Adrenal gland (tissue), 12 donors: ENCODE results near the gene SELENOP. TPM values are rescaled to one million over a fixed set of nuclear protein-coding genes. Genes with fewer than 3 reads are reported as not detected.

Source experiments
- DNase-seq, 7 donors: peaks; one replicate each; pipeline ENCODE4 v3.0.0-alpha.2; 2019 to 2020
- H3K27ac ChIP-seq, 5 donors: fragments of 200-600 bp; sonication (generic) in 4 of 5; 1 replicate in 3 of 5; 2 replicates in 2 of 5; pipeline versions ENCODE4 v1.5.1 to v1.8.0; 2016 to 2020; ENCODE audit warnings: mild to moderate bottlenecking in 1 of 5
- H3K27me3 ChIP-seq: fragments of 200-600 bp; 2 replicates; pipeline ENCODE4 v1.8.0; 2021
- H3K36me3 ChIP-seq, 2 donors: fragments of 200-600 bp; replicated peaks in 1 of 2; 1 replicate in 1 of 2; 2 replicates in 1 of 2; pipeline versions ENCODE4 v1.5.1 to v1.8.0; 2018 to 2022
- H3K4me1 ChIP-seq, 2 donors: fragments of 200-600 bp; replicated peaks in 1 of 2; 1 replicate in 1 of 2; 2 replicates in 1 of 2; pipeline versions ENCODE4 v1.5.1 to v1.8.0; 2018 to 2021
- H3K4me3 ChIP-seq, 4 donors: fragments of 200-600 bp; sonication (generic) in 3 of 4; one replicate each; pipeline ENCODE4 v1.5.1; 2016 to 2018
- H3K9me3 ChIP-seq, 3 donors: fragments of 200-600 bp; sonication (generic) in 1 of 3; replicated peaks in 1 of 3; 1 replicate in 2 of 3; 2 replicates in 1 of 3; pipeline versions ENCODE4 v1.5.1 to v1.8.0; 2016 to 2021
- CTCF ChIP-seq, 6 experiments: fragments of 450-650 bp in 4 of 6; fragments of 200-600 bp in 2 of 6; sonication (generic) in 1 of 6; IDR thresholded peaks; 1 replicate in 5 of 6; 2 replicates in 1 of 6; pipeline versions ENCODE4 v1.5.1 to v1.8.0; 2016 to 2021; ENCODE audit warnings: antibody characterized with exemption in 6 of 6, mild to moderate bottlenecking in 2 of 6, moderate library complexity in 1 of 6
- POLR2A ChIP-seq, 2 donors: fragments of 450-650 bp; IDR thresholded peaks; one replicate each; pipeline ENCODE4 v1.6.1; 2017; ENCODE audit warnings: antibody characterized with exemption in 2 of 2, mild to moderate bottlenecking in 2 of 2, moderate library complexity in 1 of 2
- WGBS, 4 donors: extraction: QIAGEN DNeasy Blood & Tissue Kit in 2 of 4; methylation state at CpG; one replicate each; pipeline versions ENCODE4 v1.1.5 to v1.1.7; 2013 to 2017; 5-methylcytosine and 5-hydroxymethylcytosine counted together
- intact Hi-C, 2 donors: fragments of 100-400 bp; cut with DNase I; formaldehyde crosslinking; loops; one replicate each; pipeline versions ENCODE4 v1.14.1 to v1.15.0; 2022 to 2023
- polyA plus RNA-seq, 3 donors: library from polyadenylated mRNA; stranded (reverse); fragments of 200-250 nt in 2 of 3; fragments of 350-450 nt in 1 of 3; fragmentation: Illumina TruSeq in 1 of 3; extraction: RNeasy Lipid Tissue Mini Kit (QIAGEN cat#74804) in 1 of 3; gene quantifications; one replicate each; pipeline ENCODE4 v1.2.3, GENCODE V29; 2013 to 2014
- total RNA-seq, 9 donors: library from RNA; depleted of rRNA in 4 of 9; stranded (reverse); fragments of >200 nt in 4 of 9; fragments of 120-200 nt in 1 of 9; fragmentation: NEBNext Ultra II Directional in 1 of 9; extraction: Animal tissue kit (Norgen Biotek cat#: 25700) in 1 of 9; gene quantifications; one replicate each; pipeline versions ENCODE4 v1.1.0 to v1.2.4, GENCODE V29; 2013 to 2023
- donor health status: healthy with polysubstance abuse.
- donor health status: Bipolar disorder and iron deficiency.
- donor health status: DM: yes; HTN: yes; CAD: no.
- donor health status: DM: no; HTN: no; CAD: no.
- donor health status: DM: no; HTN: no; CAD: no.
- donor health status: DM: yes; HTN: yes; CAD: no.

SELENOP gene
- total and polyA plus RNA-seq, 12 donors: 66.0 to 1,654 (median 662) TPM

- WGBS, 4 donors: 86 to 91% (median 88%) methylated on average over 3 of the region's 3 CpGs
- Histone ChIP-seq H3K4me1 (peaks cover 8 to 30% of the 10 kb centered on the region in 2 donors), H3K27ac (no peak overlapping the region), H3K4me3 (peak overlapping the region in 1 of 4 donors; percentile 79), H3K36me3 (peaks cover 0 to 52% of the 10 kb centered on the region in 2 donors), H3K9me3 (no peaks in the 10 kb centered on the region), H3K27me3 (no peaks in the 10 kb centered on the region)
- no peak for DNase-seq
- no peak for TF ChIP-seq CTCF (IDR thresholded peaks at IDR 0.05)
- TF ChIP-seq POLR2A (IDR thresholded peaks at IDR 0.05): no peak
- intact Hi-C loops: no loop called here
Observed at GRCh38 chr5:42806701-42807262, 4.9 kb downstream of the SELENOP start.

GRCh38 chr5:42806004-42806700 lies 5.5 kb downstream of the SELENOP start:
- WGBS, 4 donors: 55 to 81% (median 68%) methylated on average over 2 of the region's 2 CpGs
- Histone ChIP-seq H3K4me3 (no peak overlapping the region), H3K9me3 (no peaks in the 10 kb centered on the region), H3K27me3 (no peaks in the 10 kb centered on the region), H3K27ac (no peak overlapping the region), H3K4me1 (peaks cover 8 to 30% of the 10 kb centered on the region in 2 donors), H3K36me3 (peaks cover 0 to 58% of the 10 kb centered on the region in 2 donors)
- intact Hi-C loops: no loop called here
- DNase-seq: no peak
- no peak for TF ChIP-seq CTCF (IDR thresholded peaks at IDR 0.05)
- TF ChIP-seq POLR2A (IDR thresholded peaks at IDR 0.05): no peak

GRCh38 chr5:42804717-42805339 lies 6.9 kb downstream of the SELENOP start:
- 92 to 99% (median 97%) methylated on average over 4 of the region's 4 CpGs for WGBS, 4 donors
- Histone ChIP-seq H3K9me3 (no peaks in the 10 kb centered on the region), H3K4me1 (peaks cover 8 to 30% of the 10 kb centered on the region in 2 donors), H3K27ac (no peak overlapping the region), H3K4me3 (no peak overlapping the region), H3K27me3 (no peaks in the 10 kb centered on the region), H3K36me3 (peaks cover 0 to 72% of the 10 kb centered on the region in 2 donors)
- no peak for DNase-seq
- intact Hi-C loops: no loop called here
- TF ChIP-seq POLR2A (IDR thresholded peaks at IDR 0.05) (no peak), CTCF (IDR thresholded peaks at IDR 0.05) (no peak)

- no peak overlapping the region for H3K27ac ChIP-seq
- H3K36me3 ChIP-seq: peaks cover 0 to 71% of the 10 kb centered on the region in 2 donors
- DNase-seq: no peak
- peaks cover 0 to 15% of the 10 kb centered on the region in 2 donors for H3K4me1 ChIP-seq
- no peak overlapping the region for H3K4me3 ChIP-seq
- H3K27me3 ChIP-seq: no peaks in the 10 kb centered on the region
- no peaks in the 10 kb centered on the region for H3K9me3 ChIP-seq
- no peak for TF ChIP-seq POLR2A (IDR thresholded peaks at IDR 0.05)
- TF ChIP-seq CTCF (IDR thresholded peaks at IDR 0.05): no peak
- intact Hi-C loops: no loop called here
- 94 to 99% (median 95%) methylated on average over 6 of the region's 6 CpGs for WGBS, 4 donors
Observed at GRCh38 chr5:42801516-42802166, 10.1 kb downstream of the SELENOP start.
